H9 (cell line): ENCODE results near the gene MLLT3. TPM values are rescaled to one million over a fixed set of nuclear protein-coding genes. Genes with fewer than 3 reads are reported as not detected.
A peak's percentile ranks its signal among the peaks of the same experiment; 100 is the strongest.

Experiments
- DNase-seq: peaks from one replicate; pipeline ENCODE4 v3.0.0-alpha.2; 2017
- H2AFZ ChIP-seq: one replicate; pipeline ENCODE4 v1.6.1; 2013; ENCODE audit warnings: mild to moderate bottlenecking, low read length, control low read depth, moderate library complexity
- H2AK5ac ChIP-seq: 2 replicates; pipeline ENCODE4 v1.6.1; 2013; ENCODE audit warnings: low read length, control low read depth, mixed read lengths; ENCODE audit not compliant: insufficient read length
- H2BK120ac ChIP-seq: one replicate; pipeline ENCODE4 v1.6.1; 2013; ENCODE audit warnings: low read depth, mild to moderate bottlenecking, low read length, control low read depth, inconsistent platforms; ENCODE audit not compliant: poor library complexity, severe bottlenecking
- H2BK12ac ChIP-seq: 2 replicates; pipeline ENCODE4 v1.6.1; 2013; ENCODE audit warnings: low read length, control low read depth, mixed read lengths, low read depth; ENCODE audit not compliant: insufficient read length
- H2BK15ac ChIP-seq: 2 replicates; pipeline ENCODE4 v1.6.1; 2013; ENCODE audit warnings: low read depth, low read length, control low read depth
- H2BK20ac ChIP-seq: one replicate; pipeline ENCODE4 v1.6.1; 2013; ENCODE audit warnings: low read depth, mild to moderate bottlenecking, low read length, control low read depth, inconsistent platforms; ENCODE audit not compliant: poor library complexity, severe bottlenecking
- H2BK5ac ChIP-seq: 2 replicates; pipeline ENCODE4 v1.6.1; 2013; ENCODE audit warnings: low read length, control low read depth, mixed read lengths; ENCODE audit not compliant: insufficient read length
- H3K14ac ChIP-seq: 2 replicates; pipeline ENCODE4 v1.6.1; 2013; ENCODE audit warnings: low read length, control low read depth; ENCODE audit not compliant: insufficient read depth
- H3K18ac ChIP-seq: 2 replicates; pipeline ENCODE4 v1.6.1; 2013; ENCODE audit warnings: low read depth, mild to moderate bottlenecking, mixed read lengths, low read length, control low read depth; ENCODE audit not compliant: insufficient read length
- H3K23ac ChIP-seq: 2 replicates; pipeline ENCODE4 v1.6.1; 2013; ENCODE audit warnings: low read length, control low read depth, mixed read lengths, low read depth; ENCODE audit not compliant: insufficient read length
- H3K23me2 ChIP-seq: 2 replicates; pipeline ENCODE4 v1.6.1; 2013; ENCODE audit warnings: low read depth, mild to moderate bottlenecking, mixed read lengths, low read length, control low read depth; ENCODE audit not compliant: insufficient read length, poor library complexity, severe bottlenecking
- H3K27ac ChIP-seq: 2 replicates; pipeline ENCODE4 v1.5.1; 2013; ENCODE audit warnings: low read length, control low read depth, mixed read lengths, low read depth; ENCODE audit not compliant: insufficient read length
- H3K27me3 ChIP-seq: 2 replicates; pipeline ENCODE4 v1.6.1; 2013; ENCODE audit warnings: low read length, control low read depth, inconsistent platforms; ENCODE audit not compliant: insufficient read depth
- H3K4ac ChIP-seq: 2 replicates; pipeline ENCODE4 v1.6.1; 2013; ENCODE audit warnings: low read depth, mild to moderate bottlenecking, control low read depth, inconsistent platforms, low read length, moderate library complexity
- H3K4me1 ChIP-seq: 2 replicates; pipeline ENCODE4 v1.6.1; 2013; ENCODE audit warnings: low read length, control low read depth, inconsistent platforms; ENCODE audit not compliant: insufficient read depth
- H3K4me2 ChIP-seq: 2 replicates; pipeline ENCODE4 v1.6.1; 2013; ENCODE audit warnings: low read length, control low read depth, mixed read lengths; ENCODE audit not compliant: insufficient read length, insufficient read depth
- H3K56ac ChIP-seq: 2 replicates; pipeline ENCODE4 v1.6.1; 2013; ENCODE audit warnings: low read depth, mild to moderate bottlenecking, mixed read lengths, low read length, control low read depth; ENCODE audit not compliant: insufficient read length
- H3K79me1 ChIP-seq: 2 replicates; pipeline ENCODE4 v1.6.1; 2013; ENCODE audit warnings: low read depth, mild to moderate bottlenecking, moderate library complexity, low read length, control low read depth, inconsistent platforms; ENCODE audit not compliant: insufficient read depth, poor library complexity, severe bottlenecking
- H3K79me2 ChIP-seq: 2 replicates; pipeline ENCODE4 v1.6.1; 2013; ENCODE audit warnings: low read length, control low read depth, inconsistent platforms; ENCODE audit not compliant: insufficient read depth
- H3K9ac ChIP-seq: 2 replicates; pipeline ENCODE4 v1.6.1; 2013; ENCODE audit warnings: low read length, control low read depth, mixed read lengths; ENCODE audit not compliant: insufficient read length; ENCODE audit errors: extremely low read depth
- H3K9me3 ChIP-seq: one replicate; pipeline ENCODE4 v1.6.1; 2013; ENCODE audit warnings: low read depth, low read length, inconsistent platforms; ENCODE audit not compliant: control insufficient read depth
- H3T11ph ChIP-seq: one replicate; pipeline ENCODE4 v1.6.1; 2013; ENCODE audit warnings: mild to moderate bottlenecking, low read length, control low read depth, inconsistent platforms
- H4K20me1 ChIP-seq: one replicate; pipeline ENCODE4 v1.6.1; 2013; ENCODE audit not compliant: control insufficient read depth, insufficient read length, insufficient read depth
- H4K5ac ChIP-seq: 2 replicates; pipeline ENCODE4 v1.6.1; 2013; ENCODE audit warnings: low read depth, mild to moderate bottlenecking, mixed read lengths, low read length, control low read depth; ENCODE audit not compliant: insufficient read length
- H4K8ac ChIP-seq: replicated peaks from 2 replicates; pipeline ENCODE4 v1.6.1; 2013; ENCODE audit warnings: low read length, control low read depth, mixed read lengths, low read depth; ENCODE audit not compliant: insufficient read length
- H4K91ac ChIP-seq: 2 replicates; pipeline ENCODE4 v1.6.1; 2013; ENCODE audit warnings: low read depth, mild to moderate bottlenecking, moderate library complexity, mixed read lengths, low read length, control low read depth; ENCODE audit not compliant: insufficient read length
- H3K27ac Mint-ChIP-seq, 3 experiments: 2 replicates in 2 of 3; 3 replicates in 1 of 3; pipeline ENCODE4 v1.8.0; 2020 to 2021; ENCODE audit warnings: mixed read lengths in 3 of 3, mild to moderate bottlenecking in 1 of 3, moderate library complexity in 1 of 3
- H3K27me3 Mint-ChIP-seq: 2 replicates; pipeline ENCODE4 v1.8.0; 2021; ENCODE audit warnings: low read depth, mild to moderate bottlenecking, moderate library complexity, mixed read lengths
- H3K36me3 Mint-ChIP-seq, 3 experiments: 2 replicates in 2 of 3; 3 replicates in 1 of 3; pipeline ENCODE4 v1.8.0; 2020 to 2021; ENCODE audit warnings: low read depth in 3 of 3, mixed read lengths in 3 of 3; ENCODE audit not compliant: insufficient read depth in 1 of 3
- H3K4me1 Mint-ChIP-seq, 2 experiments: 2 replicates each; pipeline ENCODE4 v1.8.0; 2020; ENCODE audit warnings: mixed read lengths in 2 of 2
- H3K4me3 Mint-ChIP-seq, 2 experiments: 2 replicates in 1 of 2; 3 replicates in 1 of 2; pipeline ENCODE4 v1.8.0; 2020 to 2021; ENCODE audit warnings: mild to moderate bottlenecking in 2 of 2, mixed read lengths in 2 of 2, moderate library complexity in 1 of 2
- H3K9me3 Mint-ChIP-seq, 2 experiments: 2 replicates in 1 of 2; 3 replicates in 1 of 2; pipeline ENCODE4 v1.8.0; 2020; ENCODE audit warnings: mild to moderate bottlenecking in 2 of 2, mixed read lengths in 2 of 2, moderate library complexity in 1 of 2
- CTCF ChIP-seq: fragments of 200-600 bp; sonication (generic); conservative IDR thresholded peaks from 3 replicates; pipeline ENCODE4 v1.8.0; 2021; ENCODE audit warnings: antibody characterized with exemption, mild to moderate bottlenecking
- WGBS: extraction: QIAGEN DNeasy Blood & Tissue Kit; methylation state at CpG from one replicate; pipeline ENCODE4 v1.1.7; 2013; ENCODE audit warnings: missing lambda C conversion rate, low lambda C conversion rate, mixed read lengths; ENCODE audit not compliant: insufficient read length; ENCODE audit errors: extremely low coverage; 5-methylcytosine and 5-hydroxymethylcytosine counted together
- total RNA-seq: library from RNA; stranded (reverse); gene quantifications from 2 replicates; pipeline ENCODE4 v1.2.1, GENCODE V29; 2021

The MLLT3 gene
- total RNA-seq, 1 experiment from 2014 or later: 3.9 TPM

GRCh38 chr9:20557285-20557684 is 65.0 kb downstream of the MLLT3 start:
- Histone ChIP-seq H4K91ac (no peak overlapping the region), H3K14ac (no peak overlapping the region), H2AFZ (no peak overlapping the region), H3K79me1 (no peaks in the 10 kb centered on the region), H3K27ac (no peak overlapping the region), H2AK5ac (no peak overlapping the region), H3K23ac (no peak overlapping the region), H3K79me2 (no peaks in the 10 kb centered on the region; the same call in 1 of the 2 replicates), H3K9ac (no peak overlapping the region), H3K18ac (no peak overlapping the region), H4K8ac (no peak overlapping the region), H3K9me3 (no peaks in the 10 kb centered on the region), H2BK20ac (no peak overlapping the region), H3K56ac (no peak overlapping the region), H4K5ac (no peak overlapping the region), H4K20me1 (no peaks in the 10 kb centered on the region), H2BK5ac (no peak overlapping the region), H3K4me1 (peaks cover 4% of the 10 kb centered on the region; the same call in 1 of the 2 replicates), H2BK120ac (no peak overlapping the region), H3K4ac (no peak overlapping the region), H3K4me2 (no peak overlapping the region), H2BK15ac (no peak overlapping the region), H3T11ph (no peak overlapping the region), H2BK12ac (no peak overlapping the region), H3K27me3 (no peaks in the 10 kb centered on the region), H3K23me2 (no peaks in the 10 kb centered on the region)
- H3K27me3 Mint-ChIP-seq: no peaks in the 10 kb centered on the region
- no peak for DNase-seq
- H3K4me3 Mint-ChIP-seq: no peak overlapping the region
- no peaks in the 10 kb centered on the region for H3K9me3 Mint-ChIP-seq
- peak overlapping the region in 1 of 3 experiments; percentile 37; a peak in 2 of 7 replicates for H3K27ac Mint-ChIP-seq
- no peak for TF ChIP-seq CTCF
- H3K36me3 Mint-ChIP-seq: no peaks in the 10 kb centered on the region
- WGBS: no CpG with 5 or more reads among the region's 1 CpG
- peaks cover 31 to 38% of the 10 kb centered on the region in 2 experiments for H3K4me1 Mint-ChIP-seq
